Right atrium auricular region (tissue), 2 donors: ENCODE data around the gene TSNAXIP1. TPM values are rescaled to one million over a fixed set of nuclear protein-coding genes. Genes with fewer than 3 reads are reported as not detected.
A peak's percentile ranks its signal among the peaks of the same experiment; 100 is the strongest.

ENCODE experiments used
- DNase-seq: peaks from one replicate; pipeline ENCODE4 v3.0.0-alpha.2; 2019; ENCODE audit warnings: low spot score
- H3K27ac ChIP-seq, 2 donors: fragments of 200-600 bp; sonication (generic); 1 replicate in 1 of 2; 2 replicates in 1 of 2; pipeline ENCODE4 v1.5.1; 2016 to 2019
- H3K27me3 ChIP-seq, 2 donors: fragments of 200-600 bp; sonication (generic); one replicate each; pipeline versions ENCODE4 v1.5.1 to v1.6.0; 2017 to 2019
- H3K36me3 ChIP-seq: fragments of 200-600 bp; sonication (generic); one replicate; pipeline ENCODE4 v1.5.1; 2016
- H3K4me1 ChIP-seq, 2 donors: fragments of 200-600 bp; sonication (generic); one replicate each; pipeline versions ENCODE4 v1.5.1 to v1.6.0; 2017 to 2019
- H3K4me3 ChIP-seq, 2 donors: fragments of 200-600 bp; sonication (generic); 1 replicate in 1 of 2; 2 replicates in 1 of 2; pipeline ENCODE4 v1.5.1; 2017 to 2019; ENCODE audit warnings: mild to moderate bottlenecking in 1 of 2, moderate library complexity in 1 of 2
- H3K9me3 ChIP-seq, 2 donors: fragments of 200-600 bp; sonication (generic); one replicate each; pipeline ENCODE4 v1.5.1; 2019
- total RNA-seq, 2 donors: library from RNA; depleted of rRNA; stranded (reverse); fragments of >200 nt; gene quantifications; one replicate each; pipeline ENCODE4 v1.1.0, GENCODE V29; 2016
- TF ChIP-seq, protein P1 (sequence below), 2 donors: fragments of 200-600 bp; sonication (generic); IDR thresholded peaks; one replicate each; pipeline ENCODE4 v1.5.1; 2019; ENCODE audit warnings: antibody characterized with exemption in 2 of 2

TSNAXIP1 gene
- total RNA-seq, 2 donors from 2014 or later = 0.55 TPM; not detected in 1

DNA sequence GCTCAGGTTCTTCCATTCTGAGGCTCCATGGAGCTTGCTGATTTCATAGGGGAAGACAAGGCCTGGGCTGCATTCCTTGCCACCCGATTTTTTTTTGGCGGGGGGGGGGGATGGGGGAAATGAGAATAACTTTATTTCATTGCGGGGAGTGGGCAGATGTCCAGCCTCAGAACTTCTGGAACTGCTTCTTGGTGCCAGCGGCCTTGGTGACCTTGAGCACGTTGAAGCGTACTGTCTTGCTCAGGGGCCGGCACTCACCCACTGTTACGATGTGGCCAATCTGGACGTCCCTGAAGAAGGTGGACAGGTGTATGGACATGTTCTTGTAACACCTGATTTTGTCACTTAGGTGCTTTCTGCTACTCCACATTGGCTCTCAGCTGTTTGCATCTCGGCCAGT lies 49.1 kb downstream of the TSNAXIP1 start:
- TF ChIP-seq, protein P1, sequence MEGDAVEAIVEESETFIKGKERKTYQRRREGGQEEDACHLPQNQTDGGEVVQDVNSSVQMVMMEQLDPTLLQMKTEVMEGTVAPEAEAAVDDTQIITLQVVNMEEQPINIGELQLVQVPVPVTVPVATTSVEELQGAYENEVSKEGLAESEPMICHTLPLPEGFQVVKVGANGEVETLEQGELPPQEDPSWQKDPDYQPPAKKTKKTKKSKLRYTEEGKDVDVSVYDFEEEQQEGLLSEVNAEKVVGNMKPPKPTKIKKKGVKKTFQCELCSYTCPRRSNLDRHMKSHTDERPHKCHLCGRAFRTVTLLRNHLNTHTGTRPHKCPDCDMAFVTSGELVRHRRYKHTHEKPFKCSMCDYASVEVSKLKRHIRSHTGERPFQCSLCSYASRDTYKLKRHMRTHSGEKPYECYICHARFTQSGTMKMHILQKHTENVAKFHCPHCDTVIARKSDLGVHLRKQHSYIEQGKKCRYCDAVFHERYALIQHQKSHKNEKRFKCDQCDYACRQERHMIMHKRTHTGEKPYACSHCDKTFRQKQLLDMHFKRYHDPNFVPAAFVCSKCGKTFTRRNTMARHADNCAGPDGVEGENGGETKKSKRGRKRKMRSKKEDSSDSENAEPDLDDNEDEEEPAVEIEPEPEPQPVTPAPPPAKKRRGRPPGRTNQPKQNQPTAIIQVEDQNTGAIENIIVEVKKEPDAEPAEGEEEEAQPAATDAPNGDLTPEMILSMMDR (IDR thresholded peaks at IDR 0.05) = no peak

GRCh38 chr16:67856927-67857546 lies 50.3 kb downstream of the TSNAXIP1 start:
- Histone ChIP-seq H3K4me3 (no peak overlapping the region), H3K4me1 (peaks cover 0 to 69% of the 10 kb centered on the region in 2 donors), H3K27ac (peak overlapping the region; percentile 86 to 95), H3K36me3 (no peaks in the 10 kb centered on the region), H3K9me3 (no peaks in the 10 kb centered on the region), H3K27me3 (no peaks in the 10 kb centered on the region)
- no peak for DNase-seq
- TF ChIP-seq, protein P1 (IDR thresholded peaks at IDR 0.05) = no peak

More for the DNA sequence above, 49.1 kb downstream of the TSNAXIP1 start:
- Histone ChIP-seq H3K4me3 (no peak overlapping the region), H3K4me1 (peaks cover 0 to 57% of the 10 kb centered on the region in 2 donors), H3K27me3 (no peaks in the 10 kb centered on the region), H3K27ac (peak overlapping the region; percentile 86 to 95), H3K36me3 (no peaks in the 10 kb centered on the region), H3K9me3 (no peaks in the 10 kb centered on the region)
- DNase-seq = no peak

DNA sequence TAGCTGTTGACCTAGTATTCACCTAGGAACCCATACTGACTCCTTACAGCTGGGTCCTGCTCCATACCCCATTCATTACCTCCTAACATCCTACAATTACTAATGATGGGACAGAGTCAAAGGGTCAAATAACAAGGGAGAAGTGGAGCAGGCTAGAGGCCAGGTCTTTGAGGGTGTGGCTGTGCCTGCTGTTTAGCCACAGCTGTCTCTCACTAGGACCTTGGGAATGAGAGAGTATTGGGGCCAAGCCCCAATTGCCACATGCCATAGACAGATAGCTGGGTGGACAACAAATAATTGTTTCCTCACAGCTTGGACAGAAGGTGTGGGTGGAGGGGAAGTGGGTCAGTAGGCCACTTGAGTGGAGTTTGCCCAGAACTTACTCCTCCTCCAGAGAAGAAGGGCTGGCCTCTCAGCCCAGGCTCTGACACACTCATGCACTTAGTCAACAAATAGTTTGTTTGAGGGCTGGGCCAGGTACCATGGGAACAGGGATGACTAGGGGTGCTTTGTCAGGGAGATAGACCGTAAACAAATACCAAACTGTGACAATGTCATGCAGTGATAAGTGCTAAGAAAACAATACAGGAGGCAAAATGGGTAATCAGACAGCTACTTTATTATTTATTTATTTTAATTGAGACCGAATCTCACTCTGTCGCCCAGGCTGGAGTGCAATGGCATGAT lies 51.0 kb downstream of the TSNAXIP1 start:
- Histone ChIP-seq H3K9me3 (no peaks in the 10 kb centered on the region), H3K27ac (peak overlapping the region; percentile 86 to 95), H3K4me1 (peaks cover 0 to 76% of the 10 kb centered on the region in 2 donors), H3K36me3 (no peaks in the 10 kb centered on the region), H3K4me3 (no peak overlapping the region), H3K27me3 (no peaks in the 10 kb centered on the region)
- TF ChIP-seq, protein P1 (IDR thresholded peaks at IDR 0.05) = no peak
- DNase-seq = peak; percentile 97

GRCh38 chr16:67858500-67858899 lies 51.8 kb downstream of the TSNAXIP1 start:
- Histone ChIP-seq H3K27me3 (no peaks in the 10 kb centered on the region), H3K4me3 (no peak overlapping the region), H3K36me3 (no peaks in the 10 kb centered on the region), H3K27ac (peak overlapping the region; percentile 86 to 95), H3K4me1 (peaks cover 0 to 82% of the 10 kb centered on the region in 2 donors), H3K9me3 (no peaks in the 10 kb centered on the region)
- DNase-seq = no peak
- TF ChIP-seq, protein P1 (IDR thresholded peaks at IDR 0.05) = no peak

- peak overlapping the region; percentile 88 to 95 for H3K27ac ChIP-seq
- H3K36me3 ChIP-seq = peaks cover 9% of the 10 kb centered on the region
- peaks cover 0 to 83% of the 10 kb centered on the region in 2 donors for H3K4me1 ChIP-seq
- H3K9me3 ChIP-seq = no peaks in the 10 kb centered on the region
- H3K4me3 ChIP-seq = no peak overlapping the region
- H3K27me3 ChIP-seq = no peaks in the 10 kb centered on the region
- DNase-seq = peak; percentile 72
- TF ChIP-seq, protein P1 (IDR thresholded peaks at IDR 0.05) = no peak
Observed at GRCh38 chr16:67860589-67861398, 54.1 kb downstream of the TSNAXIP1 start.
